Esophagus squamous epithelium (tissue), 5 donors: Measurements from ENCODE around the gene TIAL1. TPM values are rescaled to one million over a fixed set of nuclear protein-coding genes. Genes with fewer than 3 reads are reported as not detected.

Source experiments
- DNase-seq: peaks from one replicate; lab custom pipeline; 2025; lab: John Stamatoyannopoulos, UW
- H3K27ac ChIP-seq, 4 donors: fragments of 200-600 bp; sonication (generic); one replicate each; pipeline ENCODE4 v1.5.1; 2016 to 2019; ENCODE audit warnings: mild to moderate bottlenecking in 1 of 4
- H3K27me3 ChIP-seq, 4 donors: fragments of 200-600 bp; sonication (generic); 1 replicate in 3 of 4; 2 replicates in 1 of 4; pipeline versions ENCODE4 v1.5.1 to v1.6.0; 2017 to 2021; ENCODE audit warnings: antibody characterized with exemption in 1 of 4
- H3K36me3 ChIP-seq, 3 donors: fragments of 200-600 bp; sonication (generic); one replicate each; pipeline ENCODE4 v1.5.1; 2016 to 2019
- H3K4me1 ChIP-seq, 3 donors: fragments of 200-600 bp; sonication (generic); one replicate each; pipeline ENCODE4 v1.5.1; 2017 to 2019
- H3K4me3 ChIP-seq, 4 donors: fragments of 200-600 bp; sonication (generic); 1 replicate in 3 of 4; 2 replicates in 1 of 4; pipeline ENCODE4 v1.5.1; 2016 to 2019; ENCODE audit warnings: mild to moderate bottlenecking in 2 of 4, moderate library complexity in 1 of 4
- H3K9me3 ChIP-seq, 3 donors: fragments of 200-600 bp; sonication (generic); one replicate each; pipeline ENCODE4 v1.5.1; 2016 to 2019
- CTCF ChIP-seq, 6 experiments: fragments of 450-650 bp in 4 of 6; fragments of 200-600 bp in 2 of 6; sonication (generic) in 2 of 6; IDR thresholded peaks; one replicate each; pipeline ENCODE4 v1.5.1; 2016 to 2019; ENCODE audit warnings: antibody characterized with exemption in 6 of 6, mild to moderate bottlenecking in 4 of 6, moderate library complexity in 4 of 6
- POLR2A ChIP-seq, 4 donors: fragments of 450-650 bp; IDR thresholded peaks; one replicate each; pipeline ENCODE4 v1.6.1; 2017; ENCODE audit warnings: antibody characterized with exemption in 4 of 4, mild to moderate bottlenecking in 4 of 4, moderate library complexity in 3 of 4
- WGBS, 2 donors: methylation state at CpG; one replicate each; pipeline ENCODE4 v1.1.5; 2018; 5-methylcytosine and 5-hydroxymethylcytosine counted together
- intact Hi-C: fragments of 100-400 bp; cut with DNase I; formaldehyde crosslinking; loops from one replicate; pipeline ENCODE4 v1.15.0; 2022
- total RNA-seq, 4 donors: library from RNA; depleted of rRNA; stranded (reverse); fragments of >200 nt; gene quantifications; one replicate each; pipeline ENCODE4 v1.1.0, GENCODE V29; 2016
- donor health status: DM: yes; HTN: yes; CAD: no.

The TIAL1 gene
- total RNA-seq, 4 donors from 2014 or later, result 50.1 to 84.5 (median 65.2) TPM

GRCh38 chr10:119546009-119546408 lies 50.8 kb downstream of the TIAL1 start:
- no peak overlapping the region for H3K27ac ChIP-seq
- TF ChIP-seq POLR2A (IDR thresholded peaks at IDR 0.05), result no peak
- TF ChIP-seq CTCF (IDR thresholded peaks at IDR 0.05), result no peak
- intact Hi-C loops, result no loop called here
- peaks cover 0 to 7% (median 0%) of the 10 kb centered on the region in 4 donors for H3K27me3 ChIP-seq
- 37 to 38% methylated on average over 3 of the region's 3 CpGs for WGBS, 2 donors
- no peaks in the 10 kb centered on the region for H3K9me3 ChIP-seq
- peaks cover 14 to 45% (median 14%) of the 10 kb centered on the region in 3 donors for H3K4me1 ChIP-seq
- no peak for DNase-seq
- H3K36me3 ChIP-seq, result no peaks in the 10 kb centered on the region
- no peak overlapping the region for H3K4me3 ChIP-seq

GRCh38 chr10:119545310-119545709 lies 51.5 kb downstream of the TIAL1 start:
- no peak for TF ChIP-seq POLR2A (IDR thresholded peaks at IDR 0.05)
- TF ChIP-seq CTCF (IDR thresholded peaks at IDR 0.05), result no peak
- peaks cover 14 to 52% (median 20%) of the 10 kb centered on the region in 3 donors for H3K4me1 ChIP-seq
- WGBS, 2 donors, result 58 to 70% methylated on average over 4 of the region's 4 CpGs
- DNase-seq, result no peak
- H3K36me3 ChIP-seq, result no peaks in the 10 kb centered on the region
- H3K27ac ChIP-seq, result no peak overlapping the region
- H3K4me3 ChIP-seq, result no peak overlapping the region
- peaks cover 0 to 7% (median 0%) of the 10 kb centered on the region in 4 donors for H3K27me3 ChIP-seq
- intact Hi-C loops, result no loop called here
- H3K9me3 ChIP-seq, result no peaks in the 10 kb centered on the region

- Histone ChIP-seq H3K4me3 (peak overlapping the region in 3 of 4 donors; percentile 58 to 81 (median 73)), H3K4me1 (peaks cover 20 to 65% (median 24%) of the 10 kb centered on the region in 3 donors), H3K27ac (peak overlapping the region in 3 of 4 donors; percentile 84 to 92 (median 86)), H3K9me3 (no peaks in the 10 kb centered on the region), H3K36me3 (no peaks in the 10 kb centered on the region), H3K27me3 (peaks cover 0 to 7% (median 0%) of the 10 kb centered on the region in 4 donors)
- 49 to 52% methylated on average over 18 to 19 of the region's 19 CpGs for WGBS, 2 donors
- TF ChIP-seq POLR2A (IDR thresholded peaks at IDR 0.05) (no peak), CTCF (IDR thresholded peaks at IDR 0.05) (no peak)
- DNase-seq, result no peak
- intact Hi-C loops, result no loop called here
These were observed 52.7 kb downstream of the TIAL1 start for GRCh38 chr10:119543814-119544642.

GRCh38 chr10:119542988-119543813 lies 53.6 kb downstream of the TIAL1 start:
- peak overlapping the region; percentile 81 to 92 (median 85) for H3K27ac ChIP-seq
- H3K9me3 ChIP-seq, result no peaks in the 10 kb centered on the region
- peaks cover 24 to 70% (median 32%) of the 10 kb centered on the region in 3 donors for H3K4me1 ChIP-seq
- TF ChIP-seq POLR2A (IDR thresholded peaks at IDR 0.05) (no peak), CTCF (IDR thresholded peaks at IDR 0.05) (peak in 5 of 6 experiments; percentile 21 to 49 (median 45))
- H3K36me3 ChIP-seq, result no peaks in the 10 kb centered on the region
- no peak for DNase-seq
- H3K27me3 ChIP-seq, result peaks cover 0 to 7% (median 0%) of the 10 kb centered on the region in 4 donors
- intact Hi-C loops, result no loop called here
- H3K4me3 ChIP-seq, result peak overlapping the region; percentile 54 to 81 (median 66)
- 1 to 7% methylated on average over 9 to 15 of the region's 78 CpGs for WGBS, 2 donors
